H1 (cell line): ENCODE results near the gene MXD4. TPM values are rescaled to one million over a fixed set of nuclear protein-coding genes. Genes with fewer than 3 reads are reported as not detected.

Experiments
- CTCF ChIA-PET: fragments of 300-600 bp; sonication (Branson Sonifier 250); formaldehyde crosslinking; loops from one replicate; lab custom pipeline; 2021; ENCODE audit not compliant: partially characterized antibody; lab: Charles Lee
- POLR2A ChIA-PET: fragments of 300-600 bp; sonication (Branson Sonifier 250); formaldehyde crosslinking; loops from one replicate; lab custom pipeline; 2021; ENCODE audit warnings: inconsistent platforms; ENCODE audit not compliant: partially characterized antibody; lab: Charles Lee
- DNase-seq, 2 experiments: peaks; one replicate each; pipeline versions ENCODE4 v3.0.0 to v3.0.0-alpha.2; 2010 to 2022; ENCODE audit warnings: low spot score in 2 of 2, low read depth in 1 of 2, mixed read lengths in 1 of 2
- FAIRE-seq: peaks from 2 replicates; lab custom pipeline; 2011; peaks lifted over from hg19 to GRCh38; lab: Jason Lieb, UNC
- H2AFZ ChIP-seq: 2 replicates; pipeline ENCODE4 v1.8.1; 2012; ENCODE audit warnings: low read length, inconsistent platforms
- H2AK5ac ChIP-seq: 2 replicates; pipeline ENCODE4 v1.6.1; 2013; ENCODE audit warnings: low read depth, low read length
- H2BK120ac ChIP-seq: replicated peaks from 2 replicates; pipeline ENCODE3; 2013; ENCODE audit warnings: low read depth, low read length, inconsistent platforms
- H2BK12ac ChIP-seq: 2 replicates; pipeline ENCODE4 v1.6.1; 2013; ENCODE audit warnings: low read depth, low read length
- H2BK15ac ChIP-seq: 2 replicates; pipeline ENCODE4 v1.6.1; 2013; ENCODE audit warnings: low read length
- H2BK20ac ChIP-seq: 2 replicates; pipeline ENCODE4 v1.6.1; 2013; ENCODE audit warnings: low read length
- H2BK5ac ChIP-seq: 2 replicates; pipeline ENCODE4 v1.6.1; 2013; ENCODE audit warnings: low read depth, low read length
- H3K14ac ChIP-seq: 2 replicates; pipeline ENCODE4 v1.6.1; 2013; ENCODE audit warnings: inconsistent platforms; ENCODE audit not compliant: insufficient read length
- H3K18ac ChIP-seq: 2 replicates; pipeline ENCODE4 v1.6.1; 2013; ENCODE audit warnings: low read length; ENCODE audit errors: extremely low read depth
- H3K23ac ChIP-seq: 2 replicates; pipeline ENCODE4 v1.6.1; 2013; ENCODE audit warnings: inconsistent platforms; ENCODE audit not compliant: insufficient read length
- H3K23me2 ChIP-seq: 2 replicates; pipeline ENCODE4 v1.6.1; 2013; ENCODE audit warnings: low read depth, low read length
- H3K27ac ChIP-seq: 2 replicates; pipeline ENCODE4 v1.6.1; 2011; ENCODE audit warnings: low read depth, low read length, inconsistent platforms
- H3K27me3 ChIP-seq, 4 experiments: replicated peaks in 1 of 4; 1 replicate in 1 of 4; 2 replicates in 3 of 4; pipeline versions ENCODE4 v1.6.1 to v1.8.1; 2011 to 2013; ENCODE audit warnings: low read length in 3 of 4, mild to moderate bottlenecking in 3 of 4, inconsistent platforms in 2 of 4, mixed read lengths in 2 of 4, moderate library complexity in 1 of 4; ENCODE audit not compliant: control insufficient read depth in 3 of 4, insufficient read depth in 3 of 4; ENCODE audit errors: extremely low read depth in 1 of 4
- H3K36me3 ChIP-seq, 4 experiments: 2 replicates each; pipeline versions ENCODE4 v1.6.1 to v1.8.1; 2011 to 2013; ENCODE audit warnings: mild to moderate bottlenecking in 4 of 4, low read length in 3 of 4, moderate library complexity in 2 of 4, control low read depth in 1 of 4, inconsistent platforms in 1 of 4; ENCODE audit not compliant: insufficient read depth in 4 of 4, control insufficient read depth in 2 of 4
- H3K4ac ChIP-seq: replicated peaks from 2 replicates; pipeline ENCODE3; 2013; ENCODE audit warnings: low read length, low read depth, mixed read lengths, inconsistent platforms; ENCODE audit not compliant: insufficient read length
- H3K4me1 ChIP-seq, 4 experiments: replicated peaks in 1 of 4; 1 replicate in 1 of 4; 2 replicates in 3 of 4; pipeline versions ENCODE4 v1.6.1 to v1.8.1; 2011 to 2013; ENCODE audit warnings: low read length in 3 of 4, inconsistent platforms in 2 of 4, mixed read lengths in 1 of 4; ENCODE audit not compliant: insufficient read depth in 4 of 4, control insufficient read depth in 3 of 4
- H3K4me2 ChIP-seq, 2 experiments: 2 replicates each; pipeline versions ENCODE4 v1.6.1 to v1.8.1; 2011 to 2013; ENCODE audit warnings: low read depth in 2 of 2, low read length in 2 of 2, control low read depth in 1 of 2, inconsistent platforms in 1 of 2, mild to moderate bottlenecking in 1 of 2; ENCODE audit not compliant: insufficient read depth in 1 of 2
- H3K4me3 ChIP-seq, 4 experiments: fragments of 200-600, 300-600 bp in 1 of 4; sonication (generic), shearing (Covaris generic), sonication (Bioruptor Twin) in 1 of 4; 2 replicates each; pipeline versions ENCODE4 v1.5.1 to v1.8.1; 2011 to 2016; ENCODE audit warnings: low read length in 4 of 4, low read depth in 3 of 4, control low read depth in 2 of 4, inconsistent platforms in 2 of 4, mild to moderate bottlenecking in 2 of 4, mixed read lengths in 1 of 4, moderate library complexity in 1 of 4; ENCODE audit not compliant: insufficient read depth in 2 of 4; ENCODE audit errors: extremely low read depth in 1 of 4
- H3K56ac ChIP-seq: replicated peaks from 2 replicates; pipeline ENCODE3; 2013; ENCODE audit warnings: low read depth, mild to moderate bottlenecking, mixed read lengths, low read length, inconsistent platforms; ENCODE audit not compliant: insufficient read length
- H3K79me1 ChIP-seq: 2 replicates; pipeline ENCODE4 v1.6.1; 2013; ENCODE audit warnings: low read depth, low read length, control low read depth
- H3K79me2 ChIP-seq, 2 experiments: 2 replicates each; pipeline versions ENCODE4 v1.6.1 to v1.8.1; 2012 to 2013; ENCODE audit warnings: low read length in 2 of 2, mild to moderate bottlenecking in 2 of 2, inconsistent platforms in 1 of 2; ENCODE audit not compliant: insufficient read depth in 2 of 2, control insufficient read depth in 1 of 2
- H3K9ac ChIP-seq, 4 experiments: replicated peaks in 1 of 4; 1 replicate in 1 of 4; 2 replicates in 3 of 4; pipeline versions ENCODE4 v1.6.1 to v1.8.1; 2011 to 2013; ENCODE audit warnings: low read depth in 3 of 4, low read length in 3 of 4, control low read depth in 2 of 4, mild to moderate bottlenecking in 2 of 4, moderate library complexity in 2 of 4, inconsistent platforms in 1 of 4; ENCODE audit errors: extremely low read depth in 1 of 4
- H3K9me3 ChIP-seq, 2 experiments: 2 replicates each; pipeline versions ENCODE4 v1.6.1 to v1.8.1; 2012 to 2013; ENCODE audit warnings: mild to moderate bottlenecking in 2 of 2, moderate library complexity in 2 of 2, control low read depth in 1 of 2, inconsistent platforms in 1 of 2, low read depth in 1 of 2, low read length in 1 of 2, mixed read lengths in 1 of 2; ENCODE audit not compliant: insufficient read depth in 2 of 2
- H4K20me1 ChIP-seq, 2 experiments: replicated peaks in 1 of 2; 2 replicates each; pipeline versions ENCODE3 to v1.8.1; 2011 to 2013; ENCODE audit warnings: inconsistent platforms in 2 of 2, low read length in 2 of 2, mild to moderate bottlenecking in 1 of 2; ENCODE audit not compliant: insufficient read depth in 2 of 2, control insufficient read depth in 1 of 2
- H4K5ac ChIP-seq: 2 replicates; pipeline ENCODE4 v1.6.1; 2013; ENCODE audit warnings: low read length, low read depth, mixed read lengths, inconsistent platforms; ENCODE audit not compliant: insufficient read length
- H4K8ac ChIP-seq: 2 replicates; pipeline ENCODE4 v1.8.0; 2013; ENCODE audit warnings: mild to moderate bottlenecking, moderate library complexity, low read length, inconsistent platforms; ENCODE audit not compliant: insufficient read depth; ENCODE audit errors: extremely low read depth
- H4K91ac ChIP-seq: replicated peaks from 2 replicates; pipeline ENCODE3; 2013; ENCODE audit warnings: low read length, mixed read lengths, inconsistent platforms; ENCODE audit not compliant: insufficient read length
- BCL11A ChIP-seq, 2 experiments: IDR thresholded peaks; one replicate each; pipeline ENCODE4 v1.6.1; 2011; ENCODE audit warnings: low read depth in 2 of 2, low read length in 2 of 2, mild to moderate bottlenecking in 2 of 2
- CBX8 ChIP-seq: fragments of 300-800, 300-1000 bp; sonication (generic); IDR thresholded peaks from 2 replicates; pipeline ENCODE4 v1.7.1; 2016; ENCODE audit warnings: low read depth, low read length, borderline replicate concordance
- CHD1 ChIP-seq: IDR thresholded peaks from 2 replicates; pipeline ENCODE4 v1.6.1; 2012; ENCODE audit warnings: low read depth, low read length, improper control_type of control experiment
- CHD2 ChIP-seq: IDR thresholded peaks from 2 replicates; pipeline ENCODE4 v1.6.1; 2012; ENCODE audit warnings: low read length, improper control_type of control experiment
- CTBP2 ChIP-seq: IDR thresholded peaks from 2 replicates; pipeline ENCODE4 v1.7.0; 2011; ENCODE audit warnings: borderline replicate concordance, mild to moderate bottlenecking, moderate library complexity, mixed read lengths, low read length; ENCODE audit not compliant: insufficient read depth, insufficient read length
- GTF2F1 ChIP-seq: IDR thresholded peaks from 2 replicates; pipeline ENCODE4 v1.6.1; 2012; ENCODE audit warnings: low read depth, low read length, improper control_type of control experiment, borderline replicate concordance
- MAX ChIP-seq: IDR thresholded peaks from 2 replicates; pipeline ENCODE4 v1.6.1; 2012; ENCODE audit warnings: inconsistent platforms
- NANOG ChIP-seq: IDR thresholded peaks from 2 replicates; pipeline ENCODE4 v1.6.1; 2011; ENCODE audit warnings: low read length, low read depth, mild to moderate bottlenecking, inconsistent platforms; ENCODE audit not compliant: insufficient read depth, poor library complexity, severe bottlenecking
- POLR2AphosphoS5 ChIP-seq: IDR thresholded peaks from 2 replicates; pipeline ENCODE4 v1.6.1; 2011; ENCODE audit warnings: low read depth, low read length
- SIRT6 ChIP-seq: IDR thresholded peaks from one replicate; pipeline ENCODE4 v1.7.1; 2012; ENCODE audit warnings: low read length, inconsistent platforms
- SP2 ChIP-seq: IDR thresholded peaks from 2 replicates; pipeline ENCODE4 v1.6.1; 2012; ENCODE audit warnings: mild to moderate bottlenecking, low read length, inconsistent platforms
- WGBS, 2 experiments: shearing (Covaris generic) in 1 of 2; methylation state at CpG; one replicate each; pipeline versions ENCODE4 v1.1.6 to v1.1.7; 2013 to 2015; ENCODE audit warnings: low lambda C conversion rate in 2 of 2, mixed read lengths in 2 of 2, inconsistent platforms in 1 of 2, low coverage in 1 of 2, missing lambda C conversion rate in 1 of 2; ENCODE audit not compliant: insufficient replicate concordance in 2 of 2, insufficient coverage in 1 of 2, insufficient read length in 1 of 2; ENCODE audit errors: extremely low coverage in 1 of 2, missing lambda C conversion rate in 1 of 2; 5-methylcytosine and 5-hydroxymethylcytosine counted together
- polyA plus RNA-seq, 7 experiments: library from polyadenylated mRNA; depleted of rRNA in 3 of 7; stranded (reverse) in 5 of 7; unstranded in 2 of 7; fragments of >200 nt in 5 of 7; fragments of 200-250 nt in 2 of 7; gene quantifications; 1 replicate in 5 of 7; 2 replicates in 1 of 7; 4 replicates in 1 of 7; pipeline versions ENCODE4 v1.2.1 to v1.2.3, GENCODE V29; 2011 to 2013; ENCODE audit warnings: missing spikeins in 2 of 7, mixed read lengths in 2 of 7
- total RNA-seq: library from RNA; stranded (reverse); fragmentation: NEBNext Ultra II Directional; extraction: Animal tissue kit (Norgen Biotek cat#: 25700); gene quantifications from 2 replicates; pipeline ENCODE4 v1.2.1, GENCODE V29; 2021

The MXD4 gene
- total and polyA plus RNA-seq, 2 of the 8 experiments (the other 6 are each of a cell fraction or from before 2014, with no cell fraction given) = 18.0 to 20.8 TPM

DNA sequence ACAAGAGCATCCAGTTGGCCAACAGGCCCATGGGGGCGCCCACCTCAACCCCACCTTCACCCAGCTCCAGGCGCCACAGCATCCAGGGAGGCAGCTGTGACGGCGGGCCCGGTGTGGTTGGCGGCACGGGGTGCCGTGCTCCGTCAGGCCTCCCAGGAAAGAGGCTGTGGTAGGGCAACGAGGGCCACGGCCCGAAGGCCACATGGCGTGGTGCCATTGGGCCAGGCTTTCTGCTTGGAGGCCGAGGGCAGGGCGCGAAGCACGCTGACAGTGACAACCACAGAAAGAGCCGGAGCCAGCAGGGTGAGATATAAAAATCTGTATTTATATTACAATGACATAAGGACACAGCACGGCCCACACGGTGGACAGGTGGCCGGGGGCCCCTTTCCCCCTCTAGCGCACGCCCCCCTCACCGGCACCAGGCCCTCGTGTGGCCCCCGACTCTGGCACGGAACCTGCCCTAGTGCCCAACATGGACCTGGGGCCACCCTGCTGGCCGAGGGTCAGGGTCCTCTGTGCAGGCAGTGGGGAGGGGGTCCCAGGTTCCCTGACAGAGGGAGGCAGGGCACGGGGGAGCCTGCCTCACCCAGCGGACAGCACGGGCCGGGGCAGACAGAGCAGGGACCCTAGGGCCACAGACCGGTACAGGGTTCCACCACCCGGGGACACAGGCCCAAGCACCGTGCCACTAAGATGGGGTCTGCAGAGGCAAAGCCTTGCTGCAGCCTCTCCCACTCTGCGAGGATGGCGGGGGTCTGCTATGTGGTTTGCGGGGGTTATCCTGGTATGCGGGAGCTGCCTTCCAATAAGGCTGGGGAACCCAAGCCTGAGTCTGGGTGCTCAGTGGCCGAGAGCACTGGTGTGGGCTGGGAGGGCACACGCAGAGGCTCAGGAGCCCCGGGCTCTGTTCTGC is 14.5 kb downstream of the MXD4 start:
- peak in 1 of 2 experiments; percentile 45 for DNase-seq
- no peak for FAIRE-seq
- POLR2A ChIA-PET = no interaction called here
- Histone ChIP-seq H2AK5ac (no peak overlapping the region), H3K9me3 (no peaks in the 10 kb centered on the region; a peak in 1 of 4 replicates), H4K8ac (peak overlapping the region; percentile 41; the same call in 1 of the 2 replicates), H3K14ac (no peak overlapping the region), H4K5ac (no peak overlapping the region), H2BK120ac (no peak overlapping the region), H4K91ac (no peak overlapping the region), H2BK12ac (no peak overlapping the region), H2BK5ac (no peak overlapping the region), H3K4me2 (no peak overlapping the region), H3K4me3 (no peak overlapping the region), H3K56ac (no peak overlapping the region), H3K18ac (no peak overlapping the region), H3K27ac (no peak overlapping the region; the same call in 1 of the 2 replicates), H3K23ac (no peak overlapping the region), H3K79me1 (no peaks in the 10 kb centered on the region), H3K27me3 (no peaks in the 10 kb centered on the region), H3K4ac (no peak overlapping the region), H3K9ac (no peak overlapping the region), H4K20me1 (peaks cover 0 to 2% of the 10 kb centered on the region in 2 experiments), H3K36me3 (peaks cover 0 to 5% (median 2%) of the 10 kb centered on the region in 4 experiments; a peak in 2 of 8 replicates), H3K4me1 (no peaks in the 10 kb centered on the region), H2BK20ac (no peak overlapping the region), H3K79me2 (no peaks in the 10 kb centered on the region), H2AFZ (no peak overlapping the region), H2BK15ac (no peak overlapping the region), H3K23me2 (no peaks in the 10 kb centered on the region)
- TF ChIP-seq GTF2F1 (no peak), SIRT6 (no peak), MAX (no peak), CHD1 (no peak), CHD2 (no peak), CTBP2 (no peak), NANOG (no peak), BCL11A (IDR thresholded peaks at IDR 0.05; ENCODE audit: low read depth in 2 of 2, low read length in 2 of 2) (no peak), POLR2AphosphoS5 (no peak), CBX8 (no peak), SP2 (no peak)
- CTCF ChIA-PET = interaction anchor here (1.0 to 2.1 kb wide), 5 partner anchors 9 to 106 kb away, joined by 3 to 8 read pairs (median 6); no protein-coding TSS in a partner anchor
- WGBS, 2 experiments = 95% methylated on average over 42 of the region's 42 CpGs; no CpG with 5 or more reads in 1 of the 2 experiments
